WTC11 (cell line): ENCODE data around the gene DCHS2. TPM values are rescaled to one million over a fixed set of nuclear protein-coding genes. Genes with fewer than 3 reads are reported as not detected.

Experiments
- ATAC-seq: fragments of 200-7000 bp; cut with Tn5 transposase; 2 replicates; pipeline ENCODE4 v1.10.0; 2021; ENCODE audit warnings: mild to moderate bottlenecking, moderate library complexity
- CTCF ChIA-PET: fragments of 300-600 bp; sonication (Branson Sonifier 250); formaldehyde crosslinking; loops from one replicate; lab custom pipeline; 2021; ENCODE audit warnings: antibody characterized with exemption; lab: Charles Lee
- POLR2A ChIA-PET: fragments of 350-600 bp; sonication (Branson Sonifier 250); formaldehyde crosslinking; loops from one replicate; lab custom pipeline; 2021; ENCODE audit warnings: antibody characterized with exemption; lab: Charles Lee
- DNase-seq: peaks from one replicate; pipeline ENCODE4 v3.0.0; 2021; ENCODE audit warnings: low spot score
- H3K27ac Mint-ChIP-seq: 2 replicates; pipeline ENCODE4 v1.8.0; 2021; ENCODE audit warnings: mixed read lengths
- H3K27me3 Mint-ChIP-seq: 2 replicates; pipeline ENCODE4 v1.8.0; 2021; ENCODE audit warnings: low read depth, mild to moderate bottlenecking, moderate library complexity, mixed read lengths
- H3K36me3 Mint-ChIP-seq: 2 replicates; pipeline ENCODE4 v1.8.0; 2021; ENCODE audit warnings: mixed read lengths
- H3K4me1 Mint-ChIP-seq: 2 replicates; pipeline ENCODE4 v1.8.0; 2022; ENCODE audit warnings: mixed read lengths
- H3K4me3 Mint-ChIP-seq: 2 replicates; pipeline ENCODE4 v1.8.0; 2021; ENCODE audit warnings: mild to moderate bottlenecking, moderate library complexity, mixed read lengths
- H3K9me3 Mint-ChIP-seq: 2 replicates; pipeline ENCODE4 v1.8.0; 2021; ENCODE audit warnings: mixed read lengths
- AR ChIP-seq: fragments of 250-450 bp; sonication (Bioruptor Pico); IDR thresholded peaks from 2 replicates; pipeline ENCODE4 v1.9.0; 2021; ENCODE audit warnings: mild to moderate bottlenecking
- ATF1 ChIP-seq: sonication (generic); formaldehyde crosslinking; IDR thresholded peaks from 2 replicates; pipeline ENCODE4 v1.8.1; 2023; ENCODE audit warnings: mild to moderate bottlenecking, moderate library complexity, missing genetic modification reagents
- ELF4 ChIP-seq: sonication (generic); formaldehyde crosslinking; IDR thresholded peaks from 2 replicates; pipeline ENCODE4 v1.8.1; 2022; ENCODE audit warnings: low read depth, mild to moderate bottlenecking, moderate library complexity, missing genetic modification reagents
- JUN ChIP-seq: sonication (generic); formaldehyde crosslinking; IDR thresholded peaks from 2 replicates; pipeline ENCODE4 v1.8.0; 2023; ENCODE audit warnings: mild to moderate bottlenecking, missing genetic modification reagents
- NFATC4 ChIP-seq: fragments of 250-450 bp; sonication (Bioruptor Pico); IDR thresholded peaks from 2 replicates; pipeline ENCODE4 v1.9.0; 2021; ENCODE audit warnings: mild to moderate bottlenecking
- NR2C2 ChIP-seq: sonication (generic); formaldehyde crosslinking; IDR thresholded peaks from 2 replicates; pipeline ENCODE4 v1.8.0; 2022; ENCODE audit warnings: mild to moderate bottlenecking, missing genetic modification reagents
- ZBTB21 ChIP-seq: sonication (generic); formaldehyde crosslinking; IDR thresholded peaks from 2 replicates; pipeline ENCODE4 v1.8.1; 2023; ENCODE audit warnings: mild to moderate bottlenecking, missing genetic modification reagents, borderline replicate concordance
- ZBTB43 ChIP-seq: sonication (generic); formaldehyde crosslinking; IDR thresholded peaks from 2 replicates; pipeline ENCODE4 v1.8.1; 2023; ENCODE audit warnings: mild to moderate bottlenecking, missing genetic modification reagents
- ZNF121 ChIP-seq: sonication (generic); formaldehyde crosslinking; IDR thresholded peaks from 2 replicates; pipeline ENCODE4 v1.8.0; 2023; ENCODE audit warnings: missing genetic modification reagents
- ZNF263 ChIP-seq: sonication (generic); formaldehyde crosslinking; IDR thresholded peaks from 2 replicates; pipeline ENCODE4 v1.8.1; 2022; ENCODE audit warnings: low read depth, mild to moderate bottlenecking, moderate library complexity, missing genetic modification reagents
- total RNA-seq: library from RNA; stranded (reverse); gene quantifications from 3 replicates; pipeline ENCODE4 v1.2.3, GENCODE V29; 2021
- TF ChIP-seq, protein P1 (sequence below): fragments of 200-600 bp; IDR thresholded peaks from 2 replicates; pipeline ENCODE4 v1.8.0; 2022; ENCODE audit warnings: antibody characterized with exemption
- TF ChIP-seq, protein P2 (sequence below): sonication (generic); formaldehyde crosslinking; IDR thresholded peaks from 2 replicates; pipeline ENCODE4 v1.8.1; 2023; ENCODE audit warnings: mild to moderate bottlenecking, missing genetic modification reagents
- TF ChIP-seq, protein P3 (sequence below): fragments of 250-450 bp; sonication (Bioruptor Pico); IDR thresholded peaks from 2 replicates; pipeline ENCODE4 v1.8.0; 2021; ENCODE audit warnings: mild to moderate bottlenecking
- TF ChIP-seq, protein P4 (sequence below): sonication (generic); formaldehyde crosslinking; conservative IDR thresholded peaks from 2 replicates; pipeline ENCODE4 v1.8.1; 2023; ENCODE audit warnings: mild to moderate bottlenecking, low read depth, missing genetic modification reagents, moderate library complexity

The DCHS2 gene
- total RNA-seq, 1 experiment from 2014 or later, result 1.3 TPM

DNA sequence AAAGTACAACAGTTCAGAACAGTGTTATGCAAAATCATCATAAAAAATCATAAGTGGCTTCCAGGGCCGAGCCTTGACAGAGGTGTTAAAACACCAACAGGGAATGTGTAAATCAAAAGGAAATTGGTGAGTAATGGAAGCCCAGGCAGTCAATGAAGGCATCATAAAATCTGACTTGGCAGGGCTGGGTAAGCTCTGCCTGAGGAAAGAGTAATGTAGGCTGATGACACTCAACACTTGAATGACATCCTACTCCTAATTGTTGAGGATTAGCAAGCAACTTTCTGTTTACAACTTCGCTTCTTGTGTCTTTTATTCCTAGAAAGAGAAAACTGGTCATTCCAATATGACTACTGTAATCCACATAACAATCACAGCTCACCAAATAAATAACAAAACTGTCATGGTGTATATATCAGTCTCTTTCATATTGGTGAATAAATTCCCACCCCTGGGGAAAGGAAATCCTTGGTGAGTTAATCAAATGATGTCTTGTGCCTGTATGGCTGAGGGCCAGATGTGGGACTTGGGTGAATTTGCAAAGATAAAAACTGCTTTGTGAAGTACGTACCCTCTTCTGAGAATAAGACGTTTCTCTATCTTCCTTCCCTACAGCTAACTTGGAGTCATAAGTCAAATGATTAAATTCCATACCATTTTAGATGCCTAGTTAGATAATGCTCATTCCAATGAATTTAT lies 196.8 kb downstream of the DCHS2 start:
- H3K9me3 Mint-ChIP-seq, result peaks cover 2% of the 10 kb centered on the region
- H3K27ac Mint-ChIP-seq, result no peak overlapping the region
- TF ChIP-seq ATF1 (CRISPR knock-in tag), result no peak
- no peak for TF ChIP-seq JUN (CRISPR knock-in tag)
- no peak for TF ChIP-seq ZNF121
- no peak for TF ChIP-seq ELF4
- TF ChIP-seq, protein P1, sequence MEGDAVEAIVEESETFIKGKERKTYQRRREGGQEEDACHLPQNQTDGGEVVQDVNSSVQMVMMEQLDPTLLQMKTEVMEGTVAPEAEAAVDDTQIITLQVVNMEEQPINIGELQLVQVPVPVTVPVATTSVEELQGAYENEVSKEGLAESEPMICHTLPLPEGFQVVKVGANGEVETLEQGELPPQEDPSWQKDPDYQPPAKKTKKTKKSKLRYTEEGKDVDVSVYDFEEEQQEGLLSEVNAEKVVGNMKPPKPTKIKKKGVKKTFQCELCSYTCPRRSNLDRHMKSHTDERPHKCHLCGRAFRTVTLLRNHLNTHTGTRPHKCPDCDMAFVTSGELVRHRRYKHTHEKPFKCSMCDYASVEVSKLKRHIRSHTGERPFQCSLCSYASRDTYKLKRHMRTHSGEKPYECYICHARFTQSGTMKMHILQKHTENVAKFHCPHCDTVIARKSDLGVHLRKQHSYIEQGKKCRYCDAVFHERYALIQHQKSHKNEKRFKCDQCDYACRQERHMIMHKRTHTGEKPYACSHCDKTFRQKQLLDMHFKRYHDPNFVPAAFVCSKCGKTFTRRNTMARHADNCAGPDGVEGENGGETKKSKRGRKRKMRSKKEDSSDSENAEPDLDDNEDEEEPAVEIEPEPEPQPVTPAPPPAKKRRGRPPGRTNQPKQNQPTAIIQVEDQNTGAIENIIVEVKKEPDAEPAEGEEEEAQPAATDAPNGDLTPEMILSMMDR, result no peak
- TF ChIP-seq ZBTB43 (CRISPR knock-in tag), result no peak
- TF ChIP-seq NFATC4 (CRISPR knock-in tag), result no peak
- TF ChIP-seq, protein P2, sequence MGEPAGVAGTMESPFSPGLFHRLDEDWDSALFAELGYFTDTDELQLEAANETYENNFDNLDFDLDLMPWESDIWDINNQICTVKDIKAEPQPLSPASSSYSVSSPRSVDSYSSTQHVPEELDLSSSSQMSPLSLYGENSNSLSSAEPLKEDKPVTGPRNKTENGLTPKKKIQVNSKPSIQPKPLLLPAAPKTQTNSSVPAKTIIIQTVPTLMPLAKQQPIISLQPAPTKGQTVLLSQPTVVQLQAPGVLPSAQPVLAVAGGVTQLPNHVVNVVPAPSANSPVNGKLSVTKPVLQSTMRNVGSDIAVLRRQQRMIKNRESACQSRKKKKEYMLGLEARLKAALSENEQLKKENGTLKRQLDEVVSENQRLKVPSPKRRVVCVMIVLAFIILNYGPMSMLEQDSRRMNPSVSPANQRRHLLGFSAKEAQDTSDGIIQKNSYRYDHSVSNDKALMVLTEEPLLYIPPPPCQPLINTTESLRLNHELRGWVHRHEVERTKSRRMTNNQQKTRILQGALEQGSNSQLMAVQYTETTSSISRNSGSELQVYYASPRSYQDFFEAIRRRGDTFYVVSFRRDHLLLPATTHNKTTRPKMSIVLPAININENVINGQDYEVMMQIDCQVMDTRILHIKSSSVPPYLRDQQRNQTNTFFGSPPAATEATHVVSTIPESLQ (CRISPR knock-in tag), result no peak
- no peak for TF ChIP-seq ZBTB21

GRCh38 chr4:154293427-154293826 lies 198.2 kb downstream of the DCHS2 start:
- H3K4me3 Mint-ChIP-seq, result no peak overlapping the region
- no peak for TF ChIP-seq AR (CRISPR knock-in tag)
- TF ChIP-seq NR2C2 (CRISPR knock-in tag), result no peak
- no peak for TF ChIP-seq ZNF263 (CRISPR knock-in tag)
- TF ChIP-seq, protein P3, sequence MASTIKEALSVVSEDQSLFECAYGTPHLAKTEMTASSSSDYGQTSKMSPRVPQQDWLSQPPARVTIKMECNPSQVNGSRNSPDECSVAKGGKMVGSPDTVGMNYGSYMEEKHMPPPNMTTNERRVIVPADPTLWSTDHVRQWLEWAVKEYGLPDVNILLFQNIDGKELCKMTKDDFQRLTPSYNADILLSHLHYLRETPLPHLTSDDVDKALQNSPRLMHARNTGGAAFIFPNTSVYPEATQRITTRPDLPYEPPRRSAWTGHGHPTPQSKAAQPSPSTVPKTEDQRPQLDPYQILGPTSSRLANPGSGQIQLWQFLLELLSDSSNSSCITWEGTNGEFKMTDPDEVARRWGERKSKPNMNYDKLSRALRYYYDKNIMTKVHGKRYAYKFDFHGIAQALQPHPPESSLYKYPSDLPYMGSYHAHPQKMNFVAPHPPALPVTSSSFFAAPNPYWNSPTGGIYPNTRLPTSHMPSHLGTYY (CRISPR knock-in tag), result no peak
- TF ChIP-seq, protein P4, sequence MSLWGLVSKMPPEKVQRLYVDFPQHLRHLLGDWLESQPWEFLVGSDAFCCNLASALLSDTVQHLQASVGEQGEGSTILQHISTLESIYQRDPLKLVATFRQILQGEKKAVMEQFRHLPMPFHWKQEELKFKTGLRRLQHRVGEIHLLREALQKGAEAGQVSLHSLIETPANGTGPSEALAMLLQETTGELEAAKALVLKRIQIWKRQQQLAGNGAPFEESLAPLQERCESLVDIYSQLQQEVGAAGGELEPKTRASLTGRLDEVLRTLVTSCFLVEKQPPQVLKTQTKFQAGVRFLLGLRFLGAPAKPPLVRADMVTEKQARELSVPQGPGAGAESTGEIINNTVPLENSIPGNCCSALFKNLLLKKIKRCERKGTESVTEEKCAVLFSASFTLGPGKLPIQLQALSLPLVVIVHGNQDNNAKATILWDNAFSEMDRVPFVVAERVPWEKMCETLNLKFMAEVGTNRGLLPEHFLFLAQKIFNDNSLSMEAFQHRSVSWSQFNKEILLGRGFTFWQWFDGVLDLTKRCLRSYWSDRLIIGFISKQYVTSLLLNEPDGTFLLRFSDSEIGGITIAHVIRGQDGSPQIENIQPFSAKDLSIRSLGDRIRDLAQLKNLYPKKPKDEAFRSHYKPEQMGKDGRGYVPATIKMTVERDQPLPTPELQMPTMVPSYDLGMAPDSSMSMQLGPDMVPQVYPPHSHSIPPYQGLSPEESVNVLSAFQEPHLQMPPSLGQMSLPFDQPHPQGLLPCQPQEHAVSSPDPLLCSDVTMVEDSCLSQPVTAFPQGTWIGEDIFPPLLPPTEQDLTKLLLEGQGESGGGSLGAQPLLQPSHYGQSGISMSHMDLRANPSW (CRISPR knock-in tag), result no peak
- TF ChIP-seq, all 79 proteins: peak for 0
- H3K27me3 Mint-ChIP-seq, result no peaks in the 10 kb centered on the region
- ChIA-PET CTCF (no interaction called here), POLR2A (no interaction called here)
- peaks cover 6% of the 10 kb centered on the region for H3K9me3 Mint-ChIP-seq
- no peak overlapping the region for H3K27ac Mint-ChIP-seq
- DNase-seq, result no peak
- no peaks in the 10 kb centered on the region for H3K4me1 Mint-ChIP-seq
- no peaks in the 10 kb centered on the region for H3K36me3 Mint-ChIP-seq
- no peak for ATAC-seq

More for the DNA sequence above, 196.8 kb downstream of the DCHS2 start:
- H3K4me3 Mint-ChIP-seq, result no peak overlapping the region
- H3K4me1 Mint-ChIP-seq, result no peaks in the 10 kb centered on the region
- ChIA-PET POLR2A (no interaction called here), CTCF (no interaction called here)
- ATAC-seq (no peak), DNase-seq (no peak)
- H3K27me3 Mint-ChIP-seq, result no peaks in the 10 kb centered on the region
- no peaks in the 10 kb centered on the region for H3K36me3 Mint-ChIP-seq
